GM21447 (cell line): ENCODE measurements around the gene FFAR2.

Experiments
- ATAC-seq: cut with Tn5 transposase; IDR thresholded peaks from one replicate; pipeline ENCODE4 v1.9.1; 2021; ENCODE audit not compliant: unreplicated experiment

The FFAR2 gene

GRCh38 chr19:35484252-35485036, 36.4 kb downstream of the FFAR2 start:
- ATAC-seq: peak; percentile 79

- no peak for ATAC-seq
Measured at GRCh38 chr19:35486268-35486708, 38.2 kb downstream of the FFAR2 start.

DNA sequence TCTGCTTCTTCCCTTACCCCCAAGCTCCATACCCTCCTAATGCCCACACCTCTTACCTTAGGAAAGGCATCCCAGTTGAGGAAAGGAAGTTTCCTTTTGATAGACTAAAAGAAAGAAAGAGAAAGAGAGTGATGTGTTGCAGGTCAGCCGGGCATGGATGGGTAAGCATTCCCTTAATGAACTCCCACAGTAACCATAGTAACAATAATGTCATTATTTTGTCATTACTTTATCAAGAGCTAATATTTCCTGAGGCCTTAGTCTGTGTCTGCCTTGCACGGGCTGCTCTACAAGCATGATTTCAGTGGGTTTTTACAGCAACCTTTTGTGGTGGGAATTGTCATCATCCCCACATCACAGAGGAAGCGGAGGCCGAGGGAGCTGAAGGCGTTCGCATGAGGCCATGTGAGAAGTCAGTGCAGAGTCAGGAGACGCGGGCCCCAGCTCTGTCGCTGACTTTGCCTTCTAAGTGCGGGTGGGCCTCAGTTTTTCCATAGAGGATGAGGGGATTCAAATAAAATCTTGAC, 39.7 kb downstream of the FFAR2 start:
- ATAC-seq: no peak

DNA sequence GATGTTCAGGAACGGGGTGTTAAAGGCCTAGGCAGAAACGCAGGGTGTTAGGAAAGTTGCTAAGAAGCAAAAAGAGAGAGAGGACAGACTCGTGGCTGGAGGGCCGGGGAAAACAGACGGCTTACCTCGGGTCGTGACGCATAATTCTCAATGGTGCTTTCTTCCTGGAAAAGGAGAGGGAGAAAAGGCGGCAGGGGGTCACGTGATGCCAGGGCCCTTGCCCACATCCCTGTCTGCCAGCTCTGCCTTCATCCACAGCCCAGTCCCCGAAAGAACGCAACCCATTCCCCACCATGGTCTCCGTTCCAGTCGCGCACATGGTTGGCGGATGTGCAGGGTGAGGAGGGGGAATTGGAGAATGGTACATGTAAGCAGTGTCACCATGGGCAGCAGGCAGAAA, 40.6 kb downstream of the FFAR2 start:
- no peak for ATAC-seq

DNA sequence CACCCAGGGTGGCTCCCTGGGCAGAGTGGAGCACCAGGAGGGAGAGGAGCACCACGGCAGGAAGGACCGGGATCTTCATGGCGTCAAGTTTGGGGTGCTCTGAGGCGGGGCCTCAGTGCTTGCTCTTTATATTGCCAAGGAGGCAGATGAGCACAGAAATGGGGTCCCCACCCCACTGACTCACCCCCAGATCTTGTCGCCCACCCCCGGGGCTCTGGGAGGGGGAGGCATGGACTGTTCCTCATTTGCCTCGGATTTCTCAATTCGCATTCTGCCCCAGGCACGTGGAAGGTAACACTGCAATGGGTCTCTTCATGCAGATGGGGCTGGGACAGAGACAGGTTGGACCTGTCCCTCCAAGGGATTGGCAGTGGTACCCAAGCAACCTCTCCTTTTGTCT, 42.3 kb downstream of the FFAR2 start, which contains the start of gene KRTDAP:
Gene KRTDAP, minus strand, starts transcription at position 101 of the 400 bp plus-strand sequence. Its CDS starts 22 bp downstream, at position 79.
- ATAC-seq: no peak

DNA sequence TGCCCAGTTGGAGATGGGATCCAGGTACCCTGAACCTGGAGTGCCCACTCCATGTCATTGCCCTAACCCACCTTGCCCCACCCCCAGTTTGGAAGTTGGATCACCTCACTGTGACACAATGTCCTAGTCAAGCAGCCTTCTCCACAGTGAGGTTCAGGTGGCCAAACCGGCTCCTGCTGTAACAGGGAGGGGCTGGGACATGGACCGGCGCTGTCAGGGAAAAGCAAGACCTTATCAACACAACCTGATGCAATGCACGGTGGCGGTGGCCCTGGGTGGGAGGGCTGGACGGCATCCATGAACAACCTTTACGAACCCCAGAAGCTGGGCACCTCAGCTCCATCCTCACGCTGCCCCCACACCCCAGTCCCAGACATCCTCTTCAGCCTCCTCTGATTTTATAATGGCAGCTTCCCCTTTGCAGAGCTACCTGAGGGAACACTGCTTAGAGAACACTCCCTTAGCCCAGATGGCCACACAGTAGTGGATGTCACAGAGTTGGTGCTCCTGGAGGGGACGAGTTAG, 43.8 kb downstream of the FFAR2 start:
- no peak for ATAC-seq

DNA sequence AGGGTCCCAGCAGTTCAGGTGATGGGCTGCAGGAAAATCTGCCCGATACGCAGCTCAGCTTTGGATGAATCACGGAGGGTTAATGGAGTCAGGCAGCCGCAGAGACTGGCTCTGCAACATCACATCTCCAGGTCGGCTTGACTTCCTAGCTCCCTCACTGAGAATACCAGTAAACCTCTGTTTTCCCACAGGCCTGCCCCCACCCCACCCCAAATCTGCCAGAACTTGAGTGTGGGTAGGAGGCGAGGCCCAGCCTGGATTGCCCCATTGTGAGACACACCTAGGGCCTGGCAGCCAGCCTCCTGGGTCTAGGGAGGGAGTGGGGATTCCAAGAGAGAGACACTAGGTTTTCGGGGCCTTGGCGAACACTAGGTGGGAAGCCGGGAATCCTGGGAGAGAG, 45.9 kb downstream of the FFAR2 start:
- ATAC-seq: no peak

DNA sequence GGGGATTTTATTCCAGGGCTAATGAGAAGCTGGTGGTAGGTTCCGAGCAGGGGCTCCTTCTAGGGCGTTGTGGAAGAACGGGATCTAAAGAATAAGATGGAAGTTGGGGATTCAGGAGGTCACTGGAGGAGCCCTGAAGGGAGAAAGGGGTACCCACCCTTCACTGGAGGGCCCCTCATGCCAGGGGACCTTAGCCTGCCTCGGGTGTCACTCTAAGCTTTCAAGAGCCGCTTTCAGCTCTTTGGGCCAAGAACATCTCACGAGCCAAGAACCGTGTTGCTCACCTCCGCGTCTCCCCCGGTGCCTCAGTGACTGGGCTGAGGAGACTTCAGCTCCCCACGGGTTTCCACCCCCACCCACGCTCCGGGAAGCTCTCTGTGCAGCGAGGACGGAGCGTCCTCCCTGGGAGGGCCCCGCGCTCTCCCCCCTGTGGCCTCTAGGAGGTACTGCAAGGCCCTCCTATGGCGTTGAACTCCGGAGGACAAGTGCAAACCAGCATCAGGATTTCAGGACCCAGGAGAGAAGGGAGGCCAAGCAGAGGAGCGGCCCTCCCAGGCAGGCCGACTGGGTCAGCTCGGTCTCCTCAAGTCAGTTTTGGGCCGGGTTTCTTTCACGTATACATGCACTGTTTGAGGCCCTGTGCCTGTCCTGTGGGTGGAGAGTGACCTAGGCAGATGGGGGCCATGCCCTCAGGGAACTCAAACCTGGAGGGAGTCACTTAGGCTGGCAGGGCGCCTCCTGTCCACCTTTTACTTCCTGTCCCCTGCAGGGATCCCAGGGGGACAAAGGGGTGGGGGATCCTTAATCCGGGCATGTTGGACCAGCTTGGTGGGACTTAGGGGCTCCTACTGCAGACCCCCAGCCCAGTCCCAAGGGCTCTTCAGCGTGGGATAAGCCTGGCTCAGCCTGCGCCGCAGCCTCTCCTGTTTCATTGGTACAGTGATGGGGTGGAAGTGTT, 47.3 kb downstream of the FFAR2 start:
- ATAC-seq: no peak

- no peak for ATAC-seq
Measured at GRCh38 chr19:35497406-35497805, 49.3 kb downstream of the FFAR2 start.

- ATAC-seq: no peak
Measured at GRCh38 chr19:35498220-35498619, 50.2 kb downstream of the FFAR2 start.

- ATAC-seq: no peak
Measured at GRCh38 chr19:35498984-35499527, 51.0 kb downstream of the FFAR2 start.

- ATAC-seq: no peak
Measured at GRCh38 chr19:35500611-35501010, 52.6 kb downstream of the FFAR2 start.
